GM18499 (cell line): ENCODE results near the gene TTPAL.
"Not testable (repeated sequence)": the region's sequence is repeated elsewhere in the genome, so short reads cannot be mapped to it uniquely, and the experiment has no call there.

ENCODE experiments used
- ATAC-seq: cut with Tn5 transposase; IDR thresholded peaks from one replicate; pipeline ENCODE4 v1.9.1; 2021; ENCODE audit warnings: moderate number of reproducible peaks; ENCODE audit not compliant: insufficient read depth, unreplicated experiment

The TTPAL gene

DNA sequence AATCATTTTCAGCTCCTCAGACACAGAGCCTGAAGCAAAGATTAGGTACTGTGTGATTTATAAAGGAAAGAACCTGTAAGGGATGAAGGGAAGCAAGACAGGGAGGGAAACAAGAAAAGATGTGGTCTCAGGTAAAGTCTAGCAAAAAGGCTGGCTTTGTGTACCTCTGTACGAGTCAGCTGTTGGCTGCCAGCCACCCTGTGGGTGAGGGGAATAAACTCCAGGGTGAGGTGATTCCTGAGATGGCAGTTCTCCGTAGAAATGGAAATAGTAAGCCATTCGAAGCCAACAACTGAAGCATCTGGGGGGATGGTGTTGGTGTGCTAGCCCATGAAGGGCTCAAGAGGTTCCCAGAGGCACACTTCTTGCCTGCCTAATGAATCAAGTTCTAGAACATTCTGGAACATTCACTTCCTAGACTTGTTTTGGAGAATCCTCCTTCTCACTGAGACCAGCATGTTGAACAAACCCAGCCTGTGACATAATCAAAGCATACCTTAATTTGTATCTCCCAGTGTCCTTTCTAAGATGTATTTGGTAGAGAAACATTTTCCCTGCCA, 10.6 kb upstream of the TTPAL start:
- no peak for ATAC-seq

DNA sequence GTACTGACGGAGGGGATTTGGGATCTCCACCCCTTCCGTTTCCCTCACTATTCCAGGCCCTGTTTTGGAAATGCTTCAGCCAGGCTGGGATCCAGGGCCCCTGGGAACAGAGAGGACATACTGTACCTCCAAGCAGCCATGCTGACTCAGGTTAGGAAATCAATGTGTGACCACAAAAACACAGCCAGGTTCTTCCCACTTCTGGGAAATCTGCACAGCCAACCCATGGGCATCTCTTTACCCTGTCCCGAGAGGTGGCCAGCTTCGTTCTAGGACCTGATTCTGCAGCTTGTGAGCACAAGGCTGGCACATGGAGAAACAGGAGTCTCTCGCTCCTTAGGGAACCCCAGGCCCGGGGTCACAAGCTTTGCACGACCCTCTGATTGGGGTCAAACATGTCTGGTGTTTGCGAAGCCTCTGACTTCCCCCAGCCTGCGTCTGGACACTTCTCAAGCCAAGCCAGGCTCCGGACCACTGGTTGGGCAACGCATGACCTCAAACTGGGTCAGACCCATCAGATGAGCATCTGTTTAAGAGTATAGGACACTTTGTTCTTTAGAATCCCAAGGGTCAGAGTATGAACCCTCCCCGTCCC, 8.3 kb upstream of the TTPAL start:
- no peak for ATAC-seq

- no peak for ATAC-seq
Observed at GRCh38 chr20:44468044-44468782, 7.5 kb upstream of the TTPAL start.

- ATAC-seq = no peak
Observed at GRCh38 chr20:44470327-44470726, 5.3 kb upstream of the TTPAL start.

- no peak for ATAC-seq
Observed at GRCh38 chr20:44471481-44471882, 4.2 kb upstream of the TTPAL start.

DNA sequence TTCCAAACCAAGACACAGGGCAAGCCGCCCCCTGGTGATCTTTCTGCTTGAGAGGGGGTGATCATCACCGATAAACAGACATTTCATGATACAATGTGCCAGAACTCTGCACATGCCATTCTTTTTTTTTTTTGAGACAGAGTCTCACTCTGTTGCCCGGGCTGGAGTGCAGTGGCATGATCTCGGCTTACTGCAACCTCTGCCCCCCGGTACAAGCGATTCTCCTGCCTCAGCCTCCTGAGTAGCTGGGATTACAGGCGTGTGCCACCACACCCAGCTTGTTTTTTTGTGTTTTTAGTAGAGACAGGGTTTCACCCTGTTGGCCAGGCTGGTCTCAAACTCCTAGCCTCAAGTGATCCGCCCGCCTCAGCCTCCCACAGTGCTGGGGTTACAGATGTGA, 3.4 kb upstream of the TTPAL start:
- ATAC-seq = not testable (repeated sequence)

- ATAC-seq = no peak
Observed at GRCh38 chr20:44475372-44475693, 341 bp upstream of the TTPAL start.

DNA sequence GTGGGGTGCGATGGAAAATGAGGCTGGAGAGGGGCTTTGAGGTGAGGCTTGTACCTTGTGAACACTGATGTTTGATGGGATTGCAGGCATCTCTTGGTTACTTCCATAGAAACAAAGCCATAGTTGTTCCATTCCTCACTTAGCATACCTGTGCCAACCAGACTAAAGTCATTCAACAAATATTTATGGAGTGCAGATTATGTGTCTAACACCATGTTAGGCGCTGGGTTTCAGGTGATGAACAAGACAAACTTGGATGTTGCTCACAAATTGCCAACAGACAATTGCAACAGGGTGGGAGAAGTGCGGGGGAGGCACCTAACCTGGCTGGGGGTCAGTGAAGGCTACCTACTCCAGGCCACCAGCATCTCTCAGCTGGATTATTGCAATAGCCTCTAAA, 1.5 kb downstream of the TTPAL start:
- ATAC-seq = no peak

- ATAC-seq = no peak
Observed at GRCh38 chr20:44478206-44478605, 2.5 kb downstream of the TTPAL start.

GRCh38 chr20:44479643-44480042, 4.0 kb downstream of the TTPAL start:
- no peak for ATAC-seq

GRCh38 chr20:44480097-44480496, 4.4 kb downstream of the TTPAL start:
- ATAC-seq = no peak

DNA sequence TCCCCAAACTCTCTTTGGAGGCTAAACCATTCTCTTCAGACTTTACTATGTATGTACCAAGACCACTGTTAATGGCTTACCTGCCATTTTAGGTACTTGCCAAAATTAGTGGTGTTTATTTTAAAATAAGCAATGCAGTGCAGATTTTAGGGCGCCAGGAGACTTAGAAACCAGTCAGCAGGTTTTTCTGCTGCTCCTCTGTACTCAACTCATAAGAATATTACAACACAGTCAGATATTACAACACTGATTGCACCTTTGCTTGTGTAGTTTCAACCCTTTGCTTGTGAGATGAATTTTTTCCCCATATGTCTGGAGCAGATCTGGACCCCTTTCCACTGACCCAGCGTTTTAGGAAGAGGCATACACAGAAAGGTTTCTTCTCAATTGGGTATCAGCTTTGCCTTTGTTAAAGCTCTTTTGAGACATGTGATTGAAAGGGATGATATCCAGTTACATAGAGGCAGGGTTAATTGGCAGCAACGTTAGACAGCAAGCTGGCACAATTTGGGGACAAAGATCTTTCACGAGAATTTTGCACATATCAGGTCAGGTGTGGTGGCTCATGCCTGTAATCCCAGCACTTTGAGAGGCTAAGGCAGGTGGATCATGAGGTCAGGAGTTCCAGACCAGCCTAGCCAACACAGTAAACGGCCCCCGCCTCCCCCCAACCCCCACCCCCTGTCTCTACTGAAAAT, 6.2 kb downstream of the TTPAL start:
- no peak for ATAC-seq

DNA sequence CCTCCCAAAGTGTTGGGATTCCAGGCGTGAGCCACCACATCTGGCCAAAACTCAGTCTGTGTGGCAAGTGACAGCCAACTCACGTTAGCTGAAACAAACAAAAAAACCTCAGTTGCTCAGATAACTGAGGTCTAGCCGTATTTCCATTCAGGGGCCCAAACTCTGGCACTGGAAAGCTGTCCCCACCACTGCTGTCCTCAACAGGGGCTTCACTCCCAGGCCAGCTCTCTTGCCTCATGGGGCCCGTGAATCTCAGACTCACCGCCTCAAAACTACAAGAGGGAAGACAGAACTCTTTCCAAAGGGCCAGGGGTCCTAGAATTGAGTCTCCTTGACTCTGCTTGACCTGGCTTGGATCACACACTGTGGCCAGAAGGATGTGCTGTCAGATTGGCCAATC, 7.4 kb downstream of the TTPAL start:
- ATAC-seq = no peak

- no peak for ATAC-seq
Observed at GRCh38 chr20:44485078-44485829, 9.6 kb downstream of the TTPAL start.

- no peak for ATAC-seq
Observed at GRCh38 chr20:44485830-44486198, 10.1 kb downstream of the TTPAL start.

- no peak for ATAC-seq
Observed at GRCh38 chr20:44488551-44488950, 12.9 kb downstream of the TTPAL start.

DNA sequence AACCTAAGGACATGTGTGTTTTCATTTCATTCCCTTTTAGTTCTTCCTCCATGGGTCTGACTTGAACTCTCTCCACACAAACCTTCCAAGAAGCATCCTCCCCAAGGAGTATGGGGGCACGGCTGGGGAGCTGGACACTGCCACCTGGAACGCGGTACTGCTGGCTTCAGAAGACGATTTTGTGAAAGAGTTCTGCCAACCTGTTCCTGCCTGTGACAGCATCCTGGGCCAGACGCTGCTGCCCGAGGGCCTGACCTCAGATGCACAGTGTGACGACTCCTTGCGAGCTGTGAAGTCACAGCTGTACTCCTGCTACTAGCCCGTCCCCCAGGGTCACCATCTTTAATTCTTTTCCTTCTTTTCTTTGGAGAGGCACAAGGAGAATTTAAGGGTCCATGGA, 13.5 kb downstream of the TTPAL start:
- ATAC-seq = no peak

- no peak for ATAC-seq
Observed at GRCh38 chr20:44489931-44490330, 14.3 kb downstream of the TTPAL start.

GRCh38 chr20:44491635-44492395, 16.1 kb downstream of the TTPAL start:
- ATAC-seq = no peak

- no peak for ATAC-seq
Observed at GRCh38 chr20:44494266-44494665, 18.6 kb downstream of the TTPAL start.
